Fibroblast of pulmonary artery (primary cell): ENCODE measurements around the gene CPXM2.

ENCODE experiments used
- DNase-seq: peaks from one replicate; pipeline ENCODE4 v3.0.0-alpha.2; 2010; ENCODE audit warnings: low read depth
- H3K4me3 ChIP-seq: replicated peaks from 2 replicates; pipeline ENCODE4 v1.5.1; 2011; ENCODE audit warnings: low read depth, mild to moderate bottlenecking, control low read depth, low read length, moderate library complexity
- CTCF ChIP-seq: IDR thresholded peaks from 2 replicates; pipeline ENCODE4 v1.5.1; 2011; ENCODE audit warnings: mild to moderate bottlenecking, control low read depth, low read length, inconsistent platforms; ENCODE audit errors: missing control alignments

The CPXM2 gene

GRCh38 chr10:123891144-123892071 is at the start of gene CPXM2:
Gene CPXM2, minus strand, starts transcription at chr10:123891807. Its CDS starts 148 bp downstream, at chr10:123891659.
- no peak for TF ChIP-seq CTCF
- no peak within 1 kb of the TSS for H3K4me3 ChIP-seq
- DNase-seq = no peak

- no peak for TF ChIP-seq CTCF
- DNase-seq = no peak
- no peak overlapping the region for H3K4me3 ChIP-seq
Observed at GRCh38 chr10:123939591-123939990, 48.0 kb upstream of the CPXM2 start.

GRCh38 chr10:123938890-123939289 is 47.3 kb upstream of the CPXM2 start:
- no peak overlapping the region for H3K4me3 ChIP-seq
- DNase-seq = no peak
- no peak for TF ChIP-seq CTCF

GRCh38 chr10:123936426-123936825 is 44.8 kb upstream of the CPXM2 start:
- DNase-seq = no peak
- no peak overlapping the region for H3K4me3 ChIP-seq
- TF ChIP-seq CTCF = no peak

- no peak overlapping the region for H3K4me3 ChIP-seq
- TF ChIP-seq CTCF = no peak
- DNase-seq = no peak
Observed at GRCh38 chr10:123935680-123936079, 44.1 kb upstream of the CPXM2 start.

- DNase-seq = no peak
- no peak overlapping the region for H3K4me3 ChIP-seq
- no peak for TF ChIP-seq CTCF
Observed at GRCh38 chr10:123934846-123935245, 43.2 kb upstream of the CPXM2 start.
